RPMI7951 (cell line): ENCODE measurements around the gene MYO1F. TPM values are rescaled to one million over a fixed set of nuclear protein-coding genes. Genes with fewer than 3 reads are reported as not detected.
"Not testable (repeated sequence)": the region's sequence is repeated elsewhere in the genome, so short reads cannot be mapped to it uniquely, and the experiment has no call there.

Experiments used
- DNase-seq: peaks from one replicate; pipeline ENCODE4 v3.0.0-alpha.2; 2012; ENCODE audit warnings: low read depth
- total RNA-seq: library from RNA; depleted of rRNA; stranded (reverse); fragments of >200 nt; shearing (Covaris generic); gene quantifications from 2 replicates; pipeline ENCODE4 v1.2.3, GENCODE V29; 2014; rRNA removed

Gene MYO1F
- 0.36 and 0.49 TPM in 2 replicates for total RNA-seq

DNA sequence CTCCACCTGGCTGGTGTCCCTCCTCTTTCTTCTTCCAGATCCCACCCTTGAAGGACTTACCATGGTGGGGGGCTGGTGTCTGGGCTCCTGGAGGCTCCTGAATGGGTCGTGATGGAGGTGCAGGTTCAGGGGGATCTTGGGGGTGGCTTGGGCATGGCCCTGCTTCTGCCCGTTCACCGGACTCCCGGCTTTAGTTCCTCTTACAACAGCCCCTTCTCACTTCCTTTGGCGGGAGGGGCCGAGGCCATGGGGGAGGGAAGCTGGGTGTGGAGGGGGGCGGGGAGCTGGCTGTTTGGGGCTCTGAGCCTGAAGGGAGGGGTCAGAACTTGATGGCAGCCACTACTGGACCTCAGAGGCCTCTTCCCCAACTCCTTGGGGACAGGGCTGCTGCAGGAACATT lies at the start of gene MYO1F:
TSS of gene MYO1F (minus strand) at position 196 of the 400 bp plus-strand sequence. CDS start at position 63, 133 bp downstream.
- no peak for DNase-seq

- no peak for DNase-seq
These were observed 49.6 kb upstream of the MYO1F start for GRCh38 chr19:8626842-8627241.

DNA sequence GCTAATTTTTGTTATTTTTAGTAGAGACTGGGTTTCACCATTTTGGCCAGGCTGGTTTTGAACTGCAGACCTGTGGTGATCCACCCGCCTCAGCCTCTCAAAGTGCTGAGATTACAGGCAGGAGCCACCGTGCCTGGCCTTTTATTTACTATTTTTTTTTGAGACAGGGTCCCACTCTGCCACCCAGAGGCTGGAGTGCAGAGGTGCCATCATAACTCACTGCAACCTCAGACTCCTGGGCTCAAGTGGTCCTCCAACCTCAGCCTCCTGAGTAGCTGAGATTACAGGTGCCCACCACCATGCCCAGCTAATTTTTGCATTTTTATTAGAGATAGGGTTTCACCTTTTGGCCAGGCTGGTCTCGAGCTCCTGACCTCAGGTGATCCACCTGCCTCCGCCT lies 45.6 kb upstream of the MYO1F start:
- DNase-seq, result not testable (repeated sequence)

DNA sequence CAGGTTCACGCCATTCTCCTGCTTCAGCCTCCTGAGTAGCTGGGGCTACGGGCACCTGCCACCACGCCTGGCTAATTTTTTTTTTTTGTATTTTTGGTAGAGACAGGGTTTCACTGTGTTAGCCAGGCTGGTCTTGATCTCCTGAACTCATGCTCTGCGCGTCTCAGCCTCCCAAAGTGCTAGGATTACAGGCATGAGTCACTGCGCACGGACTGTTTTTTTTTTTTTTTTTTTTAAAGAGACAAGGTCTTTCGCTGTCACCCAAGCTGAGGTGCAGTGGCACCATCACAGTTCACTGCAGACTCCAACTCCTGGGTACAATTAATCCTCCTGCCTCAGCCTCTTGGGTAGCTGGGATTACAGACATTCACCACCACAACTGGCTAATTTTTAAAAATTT lies 41.5 kb upstream of the MYO1F start:
- peak; percentile 22 for DNase-seq

DNA sequence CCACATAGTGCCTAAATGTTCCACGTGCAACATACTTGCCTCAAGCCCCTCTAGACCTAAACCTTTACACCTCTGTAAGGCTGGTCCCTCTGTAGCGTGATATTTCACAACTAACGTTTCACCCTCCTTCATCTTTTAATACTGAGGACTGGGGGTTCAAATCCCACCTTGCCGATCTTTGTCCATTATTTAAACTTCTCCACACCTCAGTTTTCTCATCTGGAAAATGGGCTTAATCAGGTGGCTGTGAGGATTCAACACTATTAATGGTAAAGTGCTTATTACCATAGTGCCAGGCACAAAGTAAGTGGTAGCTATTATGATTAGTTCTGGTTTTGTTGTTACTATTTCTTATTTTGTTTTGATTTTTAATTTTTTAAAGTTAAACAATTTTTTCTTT lies 40.7 kb upstream of the MYO1F start:
- no peak for DNase-seq

DNA sequence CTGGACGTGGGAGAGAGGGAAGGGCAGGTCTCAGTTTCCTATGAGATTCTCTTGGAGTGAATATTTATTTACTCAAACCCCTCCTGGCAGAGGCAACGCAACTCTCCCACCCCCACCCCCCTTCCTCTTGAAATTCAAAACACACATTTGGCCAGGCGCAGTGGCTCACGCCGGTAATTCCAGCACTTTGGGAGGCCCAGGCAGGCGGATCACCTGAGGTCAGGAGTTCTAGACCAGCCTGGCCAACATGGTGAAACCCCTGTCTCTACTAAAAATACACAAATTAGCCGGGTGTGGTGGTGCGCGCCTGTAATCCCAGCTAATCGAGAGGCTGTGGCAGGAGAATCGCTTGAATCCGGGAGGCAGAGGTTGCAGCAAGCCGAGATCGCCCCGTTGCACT lies 40.1 kb upstream of the MYO1F start:
- not testable (repeated sequence) for DNase-seq

DNA sequence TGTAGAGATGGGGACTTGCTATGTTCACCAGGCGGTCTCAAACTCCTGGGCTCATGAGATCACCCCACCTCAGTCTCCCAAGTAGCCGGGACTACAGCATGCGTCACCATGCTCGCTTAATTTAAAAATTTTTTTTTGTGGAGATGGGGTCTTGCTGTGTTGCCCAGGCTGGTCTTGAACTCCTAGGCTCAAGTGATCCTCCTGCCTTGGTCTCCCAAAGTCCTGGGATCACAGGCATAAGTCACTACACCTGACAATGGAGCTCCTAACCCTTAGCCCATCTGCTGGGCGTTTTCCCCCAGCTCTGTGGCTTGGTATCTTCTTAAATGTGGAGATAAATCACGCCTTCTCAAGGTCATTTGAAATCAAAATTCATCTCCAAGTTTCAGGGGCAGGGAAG lies 39.6 kb upstream of the MYO1F start:
- no peak for DNase-seq

DNA sequence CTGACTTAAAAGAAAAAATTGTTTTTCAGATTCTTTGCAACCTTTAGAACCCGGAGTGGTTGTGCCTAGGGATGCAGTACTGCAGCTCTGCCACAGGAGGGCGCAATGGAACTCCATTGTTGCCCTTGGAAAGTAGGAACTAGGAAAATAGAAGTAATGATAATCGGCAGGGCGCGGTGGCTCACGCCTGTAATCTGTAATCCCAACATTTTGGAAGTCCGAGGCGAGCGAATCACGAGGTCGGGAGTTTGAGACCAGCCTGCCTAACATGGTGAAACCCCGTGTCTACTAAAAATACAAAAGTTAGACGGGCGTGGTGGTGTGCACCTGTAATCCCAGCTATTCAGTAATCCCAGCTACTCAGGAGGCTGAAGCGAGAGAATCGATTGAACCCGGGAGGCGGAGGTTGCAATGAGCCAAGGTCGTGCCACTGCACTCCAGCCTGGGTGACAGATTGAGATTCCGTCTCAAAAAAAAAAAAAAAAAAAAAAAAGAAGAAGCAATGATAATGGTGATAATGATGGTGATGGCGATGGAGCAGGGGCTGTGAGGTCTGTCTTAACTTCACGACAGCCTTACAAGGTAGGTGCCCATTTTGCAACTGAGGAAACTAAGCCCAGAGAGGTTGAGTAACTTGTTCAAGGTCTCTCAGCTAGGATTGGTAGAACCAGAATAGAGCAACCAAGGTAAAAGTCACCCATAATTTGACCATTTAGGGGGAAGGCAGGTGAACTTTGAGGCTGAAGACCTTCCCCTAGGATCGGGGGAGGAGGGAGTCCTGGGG lies 38.8 kb upstream of the MYO1F start:
- DNase-seq, result peak; percentile 29

DNA sequence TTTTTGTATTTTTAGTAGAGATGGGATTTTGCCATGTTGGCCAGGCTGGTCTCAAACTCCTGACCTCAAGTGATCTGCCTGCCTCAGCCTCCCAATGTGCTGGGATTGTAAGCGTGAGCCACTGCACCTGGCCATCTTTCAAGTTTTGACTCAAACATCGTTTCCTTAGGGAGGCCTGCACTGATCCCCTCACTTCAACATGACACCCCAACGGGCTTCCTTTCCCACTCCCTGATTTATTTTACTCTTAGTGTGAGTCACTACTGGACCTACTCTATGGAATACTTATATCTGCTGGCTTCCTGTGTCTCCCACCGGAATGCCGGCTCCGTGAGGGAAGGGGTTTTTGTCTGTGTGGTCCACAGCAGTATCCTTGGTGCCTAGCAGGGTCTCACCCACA lies 37.8 kb upstream of the MYO1F start:
- no peak for DNase-seq

DNA sequence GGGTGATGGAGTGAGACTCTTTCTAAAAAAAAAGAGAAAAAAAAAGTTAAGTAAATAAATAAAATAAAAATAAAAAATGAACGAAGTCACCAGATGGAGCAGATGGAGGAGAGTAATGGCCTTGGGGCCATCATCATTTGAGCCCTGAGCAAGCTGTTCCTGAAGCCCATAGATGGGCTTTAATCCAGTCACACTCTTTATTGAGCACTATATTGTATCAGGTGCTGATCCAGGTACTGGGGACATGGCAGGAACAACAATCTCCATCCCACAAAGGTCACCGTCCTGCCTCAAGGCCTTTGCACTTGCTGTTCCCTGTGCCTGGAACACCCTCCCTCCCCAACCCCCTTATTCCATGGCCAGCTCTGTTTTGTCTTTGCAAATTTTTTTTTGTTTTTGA lies 37.2 kb upstream of the MYO1F start:
- DNase-seq, result no peak

DNA sequence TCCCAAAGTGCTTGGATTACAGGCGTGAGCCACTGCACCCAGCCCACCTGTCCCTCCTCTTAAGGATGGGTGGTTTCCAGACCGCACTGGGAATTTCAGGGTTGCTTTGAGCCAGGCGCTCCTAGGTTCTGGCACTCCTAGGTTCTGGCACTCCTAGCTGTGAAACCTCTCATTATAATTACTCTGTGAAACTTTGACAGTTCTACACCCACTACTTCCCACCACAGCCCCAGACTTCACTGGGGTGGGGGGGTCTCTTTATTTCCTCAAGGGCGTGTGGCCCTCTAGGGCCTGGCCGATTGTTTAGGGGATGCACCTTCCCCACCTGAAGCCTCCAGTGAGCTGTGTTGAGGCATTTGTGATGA lies 35.5 kb upstream of the MYO1F start:
- no peak for DNase-seq

- peak; percentile 26 for DNase-seq
These were observed 34.9 kb upstream of the MYO1F start for GRCh38 chr19:8611877-8612806.

DNA sequence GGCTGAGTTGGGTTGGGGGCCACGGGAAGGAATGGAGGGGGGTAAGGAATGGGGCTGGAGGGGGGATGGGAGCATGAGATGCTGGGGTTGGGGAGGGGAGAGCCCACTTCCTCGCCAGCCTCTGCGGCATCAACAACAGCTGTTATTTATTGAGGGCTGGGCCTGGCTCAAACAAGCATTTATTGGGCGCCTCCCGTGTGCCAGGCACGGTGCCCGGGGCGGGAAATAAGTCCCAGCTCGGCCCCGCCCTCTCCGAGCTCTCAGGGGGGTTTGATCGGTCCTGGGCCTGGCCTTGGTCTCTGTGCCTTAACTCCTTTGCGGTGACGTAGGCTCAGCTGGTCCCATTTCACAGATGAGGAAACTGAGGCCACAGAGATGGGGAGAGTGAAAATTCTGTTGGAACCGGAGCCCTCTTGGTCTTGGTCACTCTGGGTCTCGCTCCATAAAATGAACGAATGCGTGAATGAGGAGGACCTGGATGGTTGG lies 34.2 kb upstream of the MYO1F start:
- no peak for DNase-seq

DNA sequence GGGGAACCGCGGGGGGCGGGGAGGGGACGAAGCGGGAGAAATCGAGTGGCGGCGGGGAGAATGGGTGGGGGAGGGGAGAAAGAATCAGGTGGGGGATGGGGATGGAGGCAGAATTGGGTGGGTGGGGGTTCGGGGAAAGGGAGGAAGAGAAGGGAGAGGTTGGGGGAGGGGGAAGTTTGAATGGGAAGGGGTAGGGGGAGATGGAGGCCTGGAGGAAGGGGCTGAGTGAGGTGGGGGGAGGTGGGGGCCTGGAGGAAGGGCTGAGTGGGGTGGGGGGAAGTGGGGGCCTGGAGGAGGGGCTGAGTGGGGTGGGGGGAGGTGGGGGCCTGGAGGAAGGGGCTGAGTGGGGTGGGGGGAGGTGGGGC lies 33.7 kb upstream of the MYO1F start:
- DNase-seq, result no peak

DNA sequence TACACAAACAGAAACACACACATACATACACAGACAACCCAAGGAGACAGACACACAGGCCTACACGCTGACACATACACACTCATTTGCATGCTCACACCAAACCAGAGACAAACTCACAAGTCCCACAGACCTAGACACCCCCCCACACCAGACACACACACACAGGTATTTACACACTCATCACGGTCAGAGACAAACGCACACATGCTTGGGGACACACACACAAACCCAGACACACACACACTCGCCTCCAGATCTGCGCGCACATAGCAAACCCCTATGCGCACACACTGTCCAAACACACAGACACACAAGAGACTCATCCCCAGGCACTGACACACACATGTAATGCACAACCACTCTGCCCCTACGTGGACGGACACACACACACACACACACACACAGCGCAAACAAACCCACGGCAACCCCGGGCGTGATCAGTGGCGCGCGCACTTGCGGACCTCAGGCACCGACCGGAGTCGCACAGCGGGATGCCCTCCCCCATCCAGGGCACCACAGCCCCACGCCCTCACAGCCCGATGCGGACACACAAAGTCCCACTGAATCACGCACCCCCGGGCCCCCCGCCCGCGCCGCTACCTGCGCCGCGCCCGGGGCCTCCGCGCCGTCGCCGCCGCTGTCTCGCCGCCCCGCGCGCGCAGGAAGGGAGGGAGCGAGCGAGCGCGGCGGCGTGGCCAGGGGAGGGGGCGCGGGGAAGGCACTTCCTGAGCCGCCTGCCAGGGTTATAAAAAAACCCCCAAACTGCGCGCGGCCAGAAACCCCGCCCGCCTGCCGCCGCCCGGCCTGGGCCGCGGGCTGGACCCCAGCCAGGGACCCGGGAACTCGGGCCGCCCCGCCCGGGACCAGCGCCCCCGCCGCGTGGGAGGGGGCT lies 33.0 kb upstream of the MYO1F start, which contains the start of gene ADAMTS10:
TSS of gene ADAMTS10 (minus strand) at position 675 of the 895 bp plus-strand sequence. CDS start 5,005 bp downstream, outside the sequence.
- DNase-seq, result no peak

DNA sequence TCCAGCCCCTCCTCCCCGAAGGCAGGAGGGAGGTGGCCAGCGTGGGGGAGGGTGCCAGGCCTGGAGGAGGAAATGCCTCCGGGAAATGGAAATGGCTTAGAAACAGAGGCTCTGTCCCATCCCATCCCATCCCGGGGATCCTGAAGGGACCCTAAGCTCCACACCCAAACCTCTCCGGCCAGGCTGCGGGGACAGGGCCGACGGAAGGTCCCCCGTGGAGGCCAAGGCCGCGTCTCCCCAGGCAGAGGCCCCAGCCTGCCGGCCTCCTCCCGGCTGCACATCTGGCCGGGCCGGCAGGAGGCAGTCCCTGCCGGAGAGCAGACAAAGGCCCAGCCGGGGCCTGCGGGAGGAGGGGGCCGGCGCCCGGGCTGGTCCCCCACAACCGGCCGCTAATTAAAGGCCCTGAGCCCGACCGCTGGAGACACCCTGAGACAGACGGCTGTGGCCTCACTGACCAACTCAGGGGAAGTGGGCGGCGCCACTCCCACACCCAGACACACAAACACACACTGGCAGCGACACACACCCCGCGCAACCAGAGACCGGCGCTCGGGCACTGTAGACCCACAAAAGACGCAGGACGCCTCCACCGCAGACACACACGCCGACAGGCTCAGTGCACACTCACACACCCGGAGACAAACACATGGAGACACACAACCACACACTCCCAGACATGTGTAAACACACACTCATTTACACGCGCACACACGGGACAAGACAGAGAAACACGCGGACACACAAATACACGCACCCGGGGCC lies 32.2 kb upstream of the MYO1F start:
- no peak for DNase-seq

- DNase-seq, result no peak
These were observed 31.7 kb upstream of the MYO1F start for GRCh38 chr19:8608941-8609278.

- DNase-seq, result no peak
These were observed 30.1 kb upstream of the MYO1F start for GRCh38 chr19:8607386-8607785.

DNA sequence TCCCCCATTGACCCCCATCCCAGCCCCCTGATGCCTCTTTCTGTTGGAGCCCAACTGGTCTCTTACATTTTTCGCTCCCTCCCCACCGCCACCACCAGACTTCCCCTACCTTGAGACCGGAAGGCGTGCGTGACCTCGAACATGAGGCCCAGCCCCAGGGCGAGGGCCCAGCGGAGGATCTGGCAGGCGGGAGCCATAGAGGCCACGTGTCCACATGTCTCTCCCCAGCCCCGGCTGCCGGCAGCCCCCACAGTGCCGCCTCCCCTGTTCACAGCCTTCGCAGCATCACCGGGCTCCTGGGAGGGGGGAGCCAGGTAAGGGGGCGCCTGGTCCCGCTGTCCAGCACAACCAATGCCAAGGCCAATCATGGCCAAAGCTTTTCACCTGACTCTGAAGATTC lies 28.3 kb upstream of the MYO1F start:
- no peak for DNase-seq

DNA sequence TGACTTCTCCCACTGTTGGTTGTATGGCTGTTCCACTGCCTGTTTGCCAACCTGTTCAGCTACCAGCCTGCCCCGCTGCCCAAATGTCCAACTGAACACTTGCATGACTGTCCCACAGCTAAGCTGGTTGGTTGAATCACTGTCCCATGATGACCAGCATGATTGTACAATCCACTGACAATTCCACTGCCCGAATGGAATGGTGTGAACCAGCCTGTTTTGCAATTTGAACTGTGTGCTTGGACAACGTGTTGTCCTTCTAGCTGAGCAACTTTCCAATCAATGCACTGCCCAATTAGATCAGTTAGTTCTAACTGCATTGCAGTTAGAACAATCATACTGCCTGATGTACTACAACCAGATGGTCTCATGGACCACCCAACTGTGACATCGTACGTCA lies 24.6 kb upstream of the MYO1F start:
- DNase-seq, result no peak

DNA sequence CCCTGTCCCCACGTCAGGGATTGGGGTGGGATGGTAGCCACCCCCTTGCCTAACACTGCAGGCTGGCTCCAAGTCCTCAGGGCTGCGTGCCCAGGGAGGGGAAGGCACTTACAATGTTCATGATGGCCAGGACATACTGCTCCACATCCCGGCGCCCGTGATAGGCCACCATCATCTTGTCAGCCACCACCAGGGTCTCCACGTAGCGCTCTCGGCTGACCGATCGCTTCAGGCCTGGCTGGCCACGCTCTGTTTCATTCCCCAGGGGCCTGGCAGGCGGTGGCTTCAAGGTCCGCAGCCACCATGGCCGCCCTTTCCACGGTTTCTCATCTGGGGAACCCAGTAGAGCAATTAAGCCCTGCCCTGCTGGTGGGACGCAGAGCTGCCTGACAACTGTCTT lies 23.6 kb upstream of the MYO1F start:
- DNase-seq, result no peak
